IMR-90 (cell line): ENCODE measurements around the gene KCNN3. TPM values are rescaled to one million over a fixed set of nuclear protein-coding genes. Genes with fewer than 3 reads are reported as not detected.

ENCODE experiments used
- ATAC-seq: fragments of 200-7000 bp; cut with Tn5 transposase; 2 replicates; pipeline ENCODE4 v1.9.1; 2020; ENCODE audit warnings: low read depth, mild to moderate bottlenecking, moderate library complexity
- BruUV-seq: library from RNA; stranded (reverse); fragments of 400-500 nt; replicated peaks from 2 replicates; lab custom pipeline; 2021; lab: Mats Ljungman, UMichigan
- CTCF ChIA-PET: fragments of 300-600 bp; formaldehyde crosslinking; extraction: SDS; loops from one replicate; lab custom pipeline; 2021; ENCODE audit warnings: antibody characterized with exemption; lab: Yijun Ruan, JAX
- POLR2A ChIA-PET: fragments of 300-600 bp; sonication (Branson Sonifier 250); formaldehyde crosslinking; loops from one replicate; lab custom pipeline; 2022; ENCODE audit warnings: antibody characterized with exemption; ENCODE audit not compliant: unreplicated experiment; lab: Charles Lee
- DNase-seq: peaks from one replicate; pipeline ENCODE4 v3.0.0; 2013
- H2AFZ ChIP-seq: replicated peaks from 2 replicates; pipeline ENCODE3; 2013; ENCODE audit warnings: low read length, mild to moderate bottlenecking; ENCODE audit not compliant: poor library complexity
- H2AK5ac ChIP-seq: 2 replicates; pipeline ENCODE4 v1.6.1; 2013; ENCODE audit warnings: low read depth, low read length, inconsistent platforms
- H2AK9ac ChIP-seq: replicated peaks from 2 replicates; pipeline ENCODE3; 2013; ENCODE audit warnings: mild to moderate bottlenecking, low read depth, low read length, moderate library complexity; ENCODE audit not compliant: poor library complexity
- H2BK120ac ChIP-seq: 2 replicates; pipeline ENCODE4 v1.6.1; 2013; ENCODE audit warnings: low read depth, low read length, inconsistent platforms
- H2BK15ac ChIP-seq: 3 replicates; pipeline ENCODE4 v1.6.1; 2013; ENCODE audit warnings: low read depth, low read length, inconsistent platforms
- H2BK20ac ChIP-seq: 2 replicates; pipeline ENCODE4 v1.6.1; 2013; ENCODE audit warnings: low read depth, mild to moderate bottlenecking, inconsistent platforms, low read length, moderate library complexity
- H2BK5ac ChIP-seq: 2 replicates; pipeline ENCODE4 v1.6.1; 2013; ENCODE audit warnings: mild to moderate bottlenecking, low read depth, low read length, inconsistent platforms; ENCODE audit not compliant: poor library complexity, severe bottlenecking
- H3K14ac ChIP-seq: replicated peaks from 2 replicates; pipeline ENCODE4 v1.6.1; 2013; ENCODE audit warnings: low read depth, low read length, inconsistent platforms
- H3K18ac ChIP-seq: 2 replicates; pipeline ENCODE4 v1.6.1; 2013; ENCODE audit warnings: low read depth, low read length, control low read depth
- H3K23ac ChIP-seq: 2 replicates; pipeline ENCODE4 v1.6.1; 2013; ENCODE audit warnings: low read depth, low read length, inconsistent platforms
- H3K27ac ChIP-seq: 2 replicates; pipeline ENCODE4 v1.5.1; 2013; ENCODE audit warnings: mild to moderate bottlenecking, control low read depth, low read length; ENCODE audit not compliant: insufficient read depth
- H3K27me3 ChIP-seq: 2 replicates; pipeline ENCODE4 v1.6.1; 2013; ENCODE audit warnings: low read length; ENCODE audit not compliant: control insufficient read depth, insufficient read depth
- H3K36me3 ChIP-seq: 2 replicates; pipeline ENCODE4 v1.6.1; 2013; ENCODE audit warnings: low read length, mixed read lengths; ENCODE audit not compliant: control insufficient read depth, insufficient read depth
- H3K4ac ChIP-seq: 2 replicates; pipeline ENCODE4 v1.6.1; 2013; ENCODE audit warnings: low read depth, low read length, inconsistent platforms
- H3K4me1 ChIP-seq: 2 replicates; pipeline ENCODE4 v1.6.1; 2013; ENCODE audit warnings: low read length, mixed read lengths; ENCODE audit not compliant: control insufficient read depth, insufficient read depth
- H3K4me2 ChIP-seq: 2 replicates; pipeline ENCODE4 v1.6.1; 2013; ENCODE audit warnings: low read depth, mild to moderate bottlenecking, control low read depth, low read length, moderate library complexity
- H3K4me3 ChIP-seq: 2 replicates; pipeline ENCODE4 v1.5.1; 2013; ENCODE audit warnings: low read depth, mild to moderate bottlenecking, control low read depth, low read length, moderate library complexity; ENCODE audit not compliant: insufficient read depth
- H3K56ac ChIP-seq: 2 replicates; pipeline ENCODE4 v1.6.1; 2013; ENCODE audit warnings: low read length, inconsistent platforms; ENCODE audit not compliant: insufficient read depth; ENCODE audit errors: extremely low read depth
- H3K79me1 ChIP-seq, 2 experiments: 2 replicates each; pipeline ENCODE4 v1.6.1; 2013; ENCODE audit warnings: low read length in 2 of 2, inconsistent platforms in 1 of 2, low read depth in 1 of 2
- H3K9ac ChIP-seq: 2 replicates; pipeline ENCODE4 v1.6.1; 2013; ENCODE audit warnings: low read depth, low read length, control low read depth
- H3K9me1 ChIP-seq: 2 replicates; pipeline ENCODE4 v1.6.1; 2013; ENCODE audit warnings: low read length, inconsistent platforms; ENCODE audit not compliant: insufficient read depth
- H3K9me3 ChIP-seq: 2 replicates; pipeline ENCODE4 v1.6.1; 2013; ENCODE audit warnings: low read length; ENCODE audit not compliant: control insufficient read depth, insufficient read depth
- H4K20me1 ChIP-seq: 2 replicates; pipeline ENCODE4 v1.6.1; 2013; ENCODE audit warnings: low read length, inconsistent platforms; ENCODE audit not compliant: insufficient read depth
- H4K5ac ChIP-seq: 2 replicates; pipeline ENCODE4 v1.6.1; 2013; ENCODE audit warnings: mild to moderate bottlenecking, low read depth, low read length, control low read depth
- H4K8ac ChIP-seq, 2 experiments: 2 replicates each; pipeline ENCODE4 v1.6.1; 2013; ENCODE audit warnings: low read depth in 2 of 2, low read length in 2 of 2, control low read depth in 1 of 2, inconsistent platforms in 1 of 2
- H4K91ac ChIP-seq: 2 replicates; pipeline ENCODE4 v1.6.1; 2013; ENCODE audit warnings: low read depth, low read length, inconsistent platforms; ENCODE audit not compliant: insufficient read depth
- CHD1 ChIP-seq: IDR thresholded peaks from 2 replicates; pipeline ENCODE4 v1.6.1; 2012; ENCODE audit warnings: low read depth, low read length, improper control_type of control experiment
- FOS ChIP-seq: fragments of 150-350 bp; IDR thresholded peaks from 2 replicates; pipeline ENCODE4 v1.6.1; 2016; ENCODE audit warnings: low read depth, low read length
- NFE2L2 ChIP-seq: fragments of 150-350 bp; IDR thresholded peaks from 2 replicates; pipeline ENCODE4 v1.6.1; 2016; ENCODE audit warnings: low read depth, mild to moderate bottlenecking, low read length
- POLR2A ChIP-seq: IDR thresholded peaks from 2 replicates; pipeline ENCODE4 v1.6.1; 2012; ENCODE audit warnings: mild to moderate bottlenecking, low read depth, low read length
- RAD21 ChIP-seq: IDR thresholded peaks from 2 replicates; pipeline ENCODE4 v1.6.1; 2012; ENCODE audit warnings: low read length, improper control_type of control experiment
- RFX5 ChIP-seq: IDR thresholded peaks from 2 replicates; pipeline ENCODE4 v1.8.0; 2012; ENCODE audit warnings: low read depth, mild to moderate bottlenecking, low read length, moderate library complexity
- SMC3 ChIP-seq: fragments of 150-350 bp; IDR thresholded peaks from 2 replicates; pipeline ENCODE4 v1.6.1; 2016; ENCODE audit warnings: low read depth, mild to moderate bottlenecking, antibody characterized with exemption, low read length, moderate library complexity
- WGBS, 2 experiments: methylation state at CpG; one replicate each; pipeline versions ENCODE4 v1.1.5 to v1.1.7; 2013; ENCODE audit warnings: missing lambda C conversion rate in 2 of 2; ENCODE audit not compliant: insufficient read length in 1 of 2; ENCODE audit errors: extremely low coverage in 2 of 2; 5-methylcytosine and 5-hydroxymethylcytosine counted together
- dilution Hi-C: fragments of 300-500 bp; cut with HindIII; formaldehyde crosslinking; loops from one replicate; pipeline ENCODE4 v1.14.3; 2018; ENCODE audit warnings: low sequenced_read_pairs; ENCODE audit not compliant: unreplicated experiment
- in situ Hi-C: fragments of 300-500 bp; cut with MboI; formaldehyde crosslinking; loops from 3 replicates; pipeline ENCODE4 v1.14.3; 2019; ENCODE audit warnings: low sequenced_read_pairs, inconsistent platforms, mixed read lengths
- intact Hi-C: fragments of 100-400 bp; cut with micrococcal nuclease; formaldehyde crosslinking; loops from 2 replicates; pipeline ENCODE4 v1.10.0; 2022
- polyA plus RNA-seq, 3 experiments: library from polyadenylated mRNA; depleted of rRNA; stranded (reverse); fragments of >200 nt; gene quantifications; 2 replicates each; pipeline ENCODE4 v1.2.3, GENCODE V29; 2012; ENCODE audit warnings: low replicate concordance in 1 of 3
- total RNA-seq: library from RNA; depleted of rRNA; stranded (reverse); fragments of >200 nt; gene quantifications from 2 replicates; pipeline ENCODE4 v1.2.3, GENCODE V29; 2012
- TF ChIP-seq, protein P1 (sequence below): fragments of 150-350 bp; IDR thresholded peaks from 2 replicates; pipeline ENCODE4 v1.6.1; 2016; ENCODE audit warnings: low read depth, mild to moderate bottlenecking, low read length, moderate library complexity, borderline replicate concordance

KCNN3 gene
- total and polyA plus RNA-seq, 2 of the 4 experiments (the other 2 are of a cell fraction) = 0.02 TPM; not detected in 1

DNA sequence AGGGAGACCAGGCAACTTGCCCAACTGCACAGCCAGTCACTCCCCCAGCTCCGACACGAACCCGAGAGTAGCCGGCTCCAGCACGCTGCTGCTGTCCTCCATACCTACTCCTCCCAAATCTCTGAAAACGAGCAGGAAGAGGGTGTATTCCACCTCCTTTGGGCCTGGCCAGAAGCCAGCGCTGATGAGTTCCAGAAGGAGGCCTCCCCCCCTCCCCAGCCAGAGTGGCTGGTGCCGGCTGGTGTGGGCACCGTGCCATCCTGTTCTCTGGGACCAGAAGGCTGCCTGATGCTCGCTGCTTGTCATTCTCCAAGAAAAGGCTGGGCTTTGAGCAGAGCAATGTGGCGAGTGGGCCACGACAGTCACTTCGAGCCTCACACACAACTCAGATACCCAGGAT lies 22.2 kb downstream of the KCNN3 start:
- no peak overlapping the region for H3K14ac ChIP-seq
- H2BK20ac ChIP-seq = no peak overlapping the region
- no peak overlapping the region for H2BK5ac ChIP-seq
- peaks cover 50% of the 10 kb centered on the region for H3K27me3 ChIP-seq
- no peak overlapping the region for H4K8ac ChIP-seq
- no peak overlapping the region for H2AK9ac ChIP-seq
- no peaks in the 10 kb centered on the region for H3K4me1 ChIP-seq
- H3K27ac ChIP-seq = no peak overlapping the region
- in situ Hi-C loops (no loop called here), dilution Hi-C loops (no loop called here), intact Hi-C loops (no loop called here)
- H2BK15ac ChIP-seq = no peak overlapping the region
- H3K4me2 ChIP-seq = no peak overlapping the region; the same call in 1 of the 2 replicates
- ChIA-PET CTCF (interaction anchor here (1.0 kb wide), 1 partner anchor 15 kb away, joined by 13 read pairs; no protein-coding TSS in a partner anchor), POLR2A (no interaction called here)
- no peak overlapping the region for H3K9ac ChIP-seq
- BruUV-seq = no TSS peak
- no peaks in the 10 kb centered on the region for H3K79me1 ChIP-seq
- H3K18ac ChIP-seq = no peak overlapping the region
- no peak overlapping the region for H3K56ac ChIP-seq
- H2AK5ac ChIP-seq = no peak overlapping the region
- no peak overlapping the region for H4K91ac ChIP-seq
- 23% methylated on average over 10 of the region's 13 CpGs; no CpG with 5 or more reads in 1 of the 2 experiments for WGBS, 2 experiments
- H3K36me3 ChIP-seq = no peaks in the 10 kb centered on the region
- H3K9me1 ChIP-seq = no peaks in the 10 kb centered on the region; the same call in 1 of the 2 replicates
- no peak overlapping the region for H2AFZ ChIP-seq
- no peak overlapping the region for H3K4me3 ChIP-seq
- no peaks in the 10 kb centered on the region for H4K20me1 ChIP-seq
- H2BK120ac ChIP-seq = no peak overlapping the region
- TF ChIP-seq, protein P1, sequence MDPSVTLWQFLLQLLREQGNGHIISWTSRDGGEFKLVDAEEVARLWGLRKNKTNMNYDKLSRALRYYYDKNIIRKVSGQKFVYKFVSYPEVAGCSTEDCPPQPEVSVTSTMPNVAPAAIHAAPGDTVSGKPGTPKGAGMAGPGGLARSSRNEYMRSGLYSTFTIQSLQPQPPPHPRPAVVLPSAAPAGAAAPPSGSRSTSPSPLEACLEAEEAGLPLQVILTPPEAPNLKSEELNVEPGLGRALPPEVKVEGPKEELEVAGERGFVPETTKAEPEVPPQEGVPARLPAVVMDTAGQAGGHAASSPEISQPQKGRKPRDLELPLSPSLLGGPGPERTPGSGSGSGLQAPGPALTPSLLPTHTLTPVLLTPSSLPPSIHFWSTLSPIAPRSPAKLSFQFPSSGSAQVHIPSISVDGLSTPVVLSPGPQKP = no peak
- no peak for TF ChIP-seq CHD1
- no peak for TF ChIP-seq RAD21
- TF ChIP-seq RFX5 = no peak
- no peak for TF ChIP-seq POLR2A
- TF ChIP-seq FOS = no peak
- TF ChIP-seq SMC3 = no peak
- TF ChIP-seq NFE2L2 = no peak
- ATAC-seq (no peak), DNase-seq (no peak)
- no peak overlapping the region for H3K4ac ChIP-seq
- H3K9me3 ChIP-seq = no peaks in the 10 kb centered on the region
- H3K23ac ChIP-seq = no peak overlapping the region
- H4K5ac ChIP-seq = no peak overlapping the region
